Skin of body (tissue), 2 donors: Measurements from ENCODE around the gene MDH1. TPM values are rescaled to one million over a fixed set of nuclear protein-coding genes. Genes with fewer than 3 reads are reported as not detected.

Experiments
- DNase-seq: peaks from one replicate; lab custom pipeline; 2025; lab: John Stamatoyannopoulos, UW
- total RNA-seq: library from RNA; depleted of rRNA; stranded (reverse); fragments of >200 nt; gene quantifications from one replicate; pipeline ENCODE4 v1.2.3, GENCODE V29; 2014

Gene MDH1
- total RNA-seq, 1 donor from 2014 or later, result 139 TPM

- no peak for DNase-seq
These were observed 39.7 kb downstream of the MDH1 start for GRCh38 chr2:63628403-63628942.

- DNase-seq, result no peak
These were observed 42.7 kb downstream of the MDH1 start for GRCh38 chr2:63631501-63631900.

DNA sequence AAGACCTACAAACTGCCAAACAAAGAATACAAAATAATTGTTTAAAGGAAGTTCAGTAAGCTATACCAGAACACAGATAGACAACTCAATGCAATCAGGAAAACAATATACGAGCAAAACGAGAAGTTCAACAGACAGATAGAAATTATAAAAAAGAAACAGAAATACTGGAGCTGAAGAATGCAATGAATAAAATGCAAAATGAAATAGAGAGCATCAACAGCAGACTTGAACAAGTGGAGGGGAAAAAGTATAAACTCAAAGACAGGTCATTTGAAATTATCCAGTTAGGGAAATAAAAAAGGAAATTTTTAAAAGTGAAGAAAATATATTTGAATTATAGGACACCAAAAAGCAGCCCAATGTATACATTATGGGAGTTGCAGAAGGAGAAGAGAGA is 43.6 kb downstream of the MDH1 start:
- DNase-seq, result no peak

DNA sequence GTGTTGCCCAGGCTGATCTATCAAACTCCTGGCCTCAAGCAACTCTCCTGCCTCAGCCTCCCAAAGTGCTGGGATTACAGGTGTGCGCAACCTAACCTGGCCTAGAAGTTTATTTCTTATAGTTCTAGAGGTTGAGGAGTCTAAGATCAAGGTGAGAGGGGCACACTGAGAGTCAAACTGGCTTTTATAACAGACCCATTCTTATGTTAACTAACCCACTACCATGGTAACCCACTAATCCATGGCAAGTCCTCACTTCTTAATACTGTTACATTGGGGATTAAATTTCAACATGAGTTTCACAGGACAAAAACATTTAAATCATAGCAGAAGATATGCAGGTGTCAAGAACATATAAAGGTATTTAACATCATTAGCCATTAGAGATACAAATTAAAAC is 50.6 kb downstream of the MDH1 start:
- DNase-seq, result no peak

DNA sequence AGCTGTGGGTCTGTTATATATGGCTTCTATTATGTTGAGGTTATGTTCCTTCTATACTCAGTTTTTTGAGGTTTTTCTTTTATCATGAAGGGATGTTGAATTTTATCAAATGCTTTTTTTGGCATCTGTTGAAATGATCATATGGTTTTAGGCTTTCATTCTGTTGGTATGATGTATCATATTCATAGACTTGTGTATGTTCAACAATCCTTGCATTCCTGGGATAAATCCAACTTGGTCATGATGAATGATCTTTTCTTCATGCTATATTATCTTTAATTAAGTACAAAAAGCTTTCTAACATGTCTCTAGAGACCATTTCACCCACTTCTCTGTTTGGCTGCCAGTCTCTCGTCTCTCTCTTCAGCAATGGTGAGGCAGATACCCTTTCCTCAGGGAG is 54.2 kb downstream of the MDH1 start:
- no peak for DNase-seq

- DNase-seq, result no peak
These were observed 54.7 kb downstream of the MDH1 start for GRCh38 chr2:63643486-63643885.

DNA sequence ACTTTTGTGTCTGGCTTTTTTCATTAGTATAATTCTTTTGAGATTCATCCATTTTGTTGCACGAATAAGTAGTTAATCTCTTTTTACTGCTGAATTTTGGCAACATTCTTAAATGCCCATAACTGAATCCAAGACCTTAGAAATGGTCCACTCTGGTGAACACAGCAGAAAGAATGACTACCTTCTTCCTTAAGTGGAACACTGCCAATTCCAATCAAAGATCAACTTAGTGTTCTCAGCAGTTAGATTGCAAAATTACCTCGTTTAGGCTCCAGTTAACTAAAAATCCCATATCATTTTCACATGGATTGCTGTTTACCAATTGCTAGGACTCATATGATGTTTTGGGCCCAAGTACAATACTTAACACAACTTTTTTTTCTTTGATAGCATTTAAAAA is 59.9 kb downstream of the MDH1 start:
- no peak for DNase-seq

DNA sequence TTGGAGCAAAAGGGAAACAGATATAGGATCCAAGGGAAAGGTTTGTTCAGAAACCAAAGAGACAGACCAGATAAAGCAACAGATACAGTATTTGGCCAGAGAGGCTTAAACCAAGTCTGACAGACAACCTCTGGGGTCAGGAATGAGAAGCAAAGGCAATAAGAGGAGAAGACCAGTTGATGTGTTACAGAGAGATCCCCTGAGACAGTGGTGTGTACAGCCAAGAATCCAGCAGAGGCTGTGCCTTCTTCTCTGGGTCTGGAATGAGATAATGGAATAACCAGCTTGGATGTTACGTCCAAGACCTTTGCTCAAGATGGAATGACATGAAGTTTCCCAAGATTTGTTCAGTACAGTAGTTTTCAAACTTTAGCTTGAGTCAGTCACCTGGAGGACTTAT is 61.1 kb downstream of the MDH1 start:
- DNase-seq, result no peak

DNA sequence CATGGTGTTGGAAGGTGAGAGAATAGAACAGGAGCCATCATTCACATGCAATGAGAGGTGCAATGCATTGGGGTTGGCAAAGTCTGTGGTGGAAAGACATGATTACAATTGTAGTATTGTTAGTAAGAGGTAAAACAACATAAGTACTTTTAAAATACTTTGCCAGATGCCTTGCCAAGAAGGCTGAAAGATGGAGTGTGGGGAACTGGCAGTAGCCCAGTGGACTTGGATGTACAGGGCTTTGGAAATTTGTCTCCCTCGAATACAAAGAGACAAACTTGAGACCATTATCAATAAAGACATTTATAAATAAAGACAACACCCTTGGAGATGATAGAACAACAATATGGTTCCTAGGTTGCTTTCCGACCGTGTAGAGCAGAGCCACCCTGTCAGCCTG is 62.0 kb downstream of the MDH1 start:
- DNase-seq, result no peak

- no peak for DNase-seq
These were observed 62.6 kb downstream of the MDH1 start for GRCh38 chr2:63651356-63651755.

DNA sequence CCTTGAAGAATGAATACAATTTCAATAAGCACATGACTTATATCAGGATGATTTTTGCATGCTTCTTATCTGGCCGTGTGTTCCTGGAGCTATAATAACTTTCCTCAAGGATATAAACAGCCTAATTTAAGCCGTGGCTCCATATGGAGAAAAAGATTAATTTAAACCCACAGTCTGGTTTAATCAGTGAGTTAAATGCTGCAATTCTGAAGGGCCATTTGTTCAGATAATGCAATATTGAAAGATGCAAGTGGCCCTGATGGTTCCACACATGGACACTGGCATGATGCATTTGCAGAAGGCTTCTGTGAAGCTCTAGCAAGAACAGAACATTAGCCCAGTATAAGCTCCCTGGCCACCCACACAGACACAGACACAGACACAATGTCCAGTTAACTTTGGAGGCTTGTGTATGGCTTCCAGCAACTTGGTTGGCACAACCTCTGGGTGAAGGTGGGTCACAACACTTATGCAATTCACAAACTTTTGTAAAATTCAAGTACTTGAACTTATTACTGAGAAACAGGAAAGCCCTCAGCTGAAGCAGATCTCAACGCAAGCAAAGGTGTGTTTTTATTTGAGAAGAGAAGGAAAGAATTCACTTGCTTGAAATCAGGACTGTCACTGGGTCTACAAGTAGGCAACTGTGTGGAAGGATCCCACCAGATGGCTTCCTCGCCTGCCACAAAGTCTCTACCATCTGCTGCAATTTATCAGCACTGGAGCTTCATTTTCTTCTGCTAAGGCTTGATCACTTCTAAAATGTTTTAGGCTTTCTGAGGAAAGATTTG is 63.3 kb downstream of the MDH1 start:
- no peak for DNase-seq

DNA sequence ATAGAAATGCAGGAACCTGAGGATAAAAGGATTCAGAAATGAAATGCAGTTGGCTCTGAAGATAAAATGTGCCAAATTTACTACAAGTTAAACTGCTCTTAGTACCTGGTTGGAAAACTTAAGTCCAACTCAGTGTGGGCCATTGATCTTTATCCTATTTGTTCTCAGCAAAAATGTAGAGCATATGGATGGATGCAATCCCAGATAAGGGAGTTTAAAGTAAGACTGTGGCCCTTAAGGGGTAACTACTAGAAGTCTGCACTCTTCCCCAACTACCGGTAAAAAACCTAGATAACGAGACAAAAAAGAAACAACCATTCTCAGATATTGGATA is 63.9 kb downstream of the MDH1 start:
- no peak for DNase-seq

DNA sequence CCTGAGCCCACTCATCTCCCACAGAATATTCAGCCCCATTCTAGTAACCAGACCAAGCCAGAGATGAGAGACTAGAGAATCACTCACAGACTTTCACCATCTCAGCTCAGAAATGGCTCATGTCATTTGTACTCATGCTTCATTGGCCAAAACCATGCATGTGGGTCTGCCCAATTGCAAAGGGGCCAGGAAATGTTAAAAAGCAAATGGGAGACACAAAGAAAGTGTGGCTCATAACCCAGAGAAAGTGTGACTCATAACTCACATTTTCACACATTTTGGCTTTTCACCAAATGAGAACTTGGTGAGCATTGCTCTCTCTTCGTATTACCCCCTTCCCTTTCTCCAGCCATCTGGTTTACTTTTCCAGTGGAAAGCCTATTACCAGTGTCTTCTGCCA is 66.2 kb downstream of the MDH1 start:
- DNase-seq, result no peak

Other genes starting within 250 kb of the MDH1 start
- 29.6 TPM for gene WDPCP, start 486 bp upstream of the MDH1 start, total RNA-seq